HCT116 (cell line): Measurements from ENCODE around the gene CNTN2. TPM values are rescaled to one million over a fixed set of nuclear protein-coding genes. Genes with fewer than 3 reads are reported as not detected.

ENCODE experiments used
- ATAC-seq: fragments of 200-7000 bp; cut with Tn5 transposase; 2 replicates; pipeline ENCODE4 v1.9.1; 2020; ENCODE audit warnings: mild to moderate bottlenecking, moderate library complexity
- BruUV-seq: library from RNA; stranded (reverse); fragments of 400-500 nt; replicated peaks from 2 replicates; lab custom pipeline; 2021; lab: Mats Ljungman, UMichigan
- CTCF ChIA-PET: fragments of 300-600 bp; sonication (Branson Sonifier 250); formaldehyde crosslinking; loops from one replicate; lab custom pipeline; 2021; ENCODE audit warnings: antibody characterized with exemption; lab: Charles Lee
- POLR2A ChIA-PET: fragments of 300-600, 350-600 bp; sonication (Branson Sonifier 250); formaldehyde crosslinking; loops from one replicate; lab custom pipeline; 2021; ENCODE audit warnings: antibody characterized with exemption; lab: Charles Lee
- RAD21 ChIA-PET, 2 experiments: fragments of 300-600 bp; sonication (Branson Sonifier 250); formaldehyde crosslinking; loops; one replicate each; lab custom pipeline; 2023; ENCODE audit warnings: low total read pairs in 2 of 2; ENCODE audit not compliant: uncharacterized antibody in 2 of 2, unreplicated experiment in 2 of 2, low non-redundant PET in 1 of 2; lab: Charles Lee
- DNase-seq: peaks from one replicate; pipeline ENCODE4 v3.0.0-alpha.2; 2010; ENCODE audit warnings: low read depth, low spot score
- H2AFZ ChIP-seq: fragments of 200-600 bp; shearing (Covaris generic), sonication (generic); 2 replicates; pipeline ENCODE4 v1.6.1; 2017; ENCODE audit warnings: low read depth, mixed run types, mixed read lengths, antibody characterized with exemption, low read length; ENCODE audit not compliant: poor library complexity, severe bottlenecking
- H3K27ac ChIP-seq: 2 replicates; pipeline ENCODE4 v1.5.1; 2012; ENCODE audit warnings: low read depth, low read length
- H3K27me3 ChIP-seq: fragments of 200-600 bp; sonication (generic); 2 replicates; pipeline ENCODE4 v1.6.1; 2016; ENCODE audit warnings: mixed run types, low read length, mixed read lengths; ENCODE audit not compliant: insufficient read depth
- H3K36me3 ChIP-seq, 2 experiments: fragments of 200-500 bp in 1 of 2; fragments of 200-600 bp in 1 of 2; sonication (Bioruptor generic) in 1 of 2; sonication (generic) in 1 of 2; 2 replicates each; pipeline versions ENCODE4 v1.5.1 to v1.6.1; 2014 to 2016; ENCODE audit warnings: low read length in 2 of 2, inconsistent platforms in 1 of 2, mixed read lengths in 1 of 2, mixed run types in 1 of 2; ENCODE audit not compliant: insufficient read depth in 2 of 2, control insufficient read depth in 1 of 2
- H3K4me1 ChIP-seq, 2 experiments: fragments of 200-600 bp in 1 of 2; sonication (generic) in 1 of 2; 2 replicates each; pipeline versions ENCODE4 v1.5.1 to v1.6.1; 2012 to 2017; ENCODE audit warnings: low read length in 2 of 2, inconsistent platforms in 1 of 2, mild to moderate bottlenecking in 1 of 2, mixed read lengths in 1 of 2, mixed run types in 1 of 2, moderate library complexity in 1 of 2; ENCODE audit not compliant: insufficient read depth in 2 of 2, control insufficient read depth in 1 of 2
- H3K4me2 ChIP-seq: fragments of 200-600 bp; sonication (generic); 2 replicates; pipeline ENCODE4 v1.6.1; 2017; ENCODE audit warnings: mixed run types, low read length, mixed read lengths
- H3K4me3 ChIP-seq, 2 experiments: fragments of 200-600 bp in 1 of 2; sonication (generic) in 1 of 2; replicated peaks in 1 of 2; 2 replicates each; pipeline ENCODE4 v1.5.1; 2011 to 2016; ENCODE audit warnings: low read length in 2 of 2, control low read depth in 1 of 2, low read depth in 1 of 2, mild to moderate bottlenecking in 1 of 2, mixed read lengths in 1 of 2, mixed run types in 1 of 2
- H3K79me2 ChIP-seq: fragments of 200-600 bp; sonication (generic); 2 replicates; pipeline ENCODE4 v1.6.1; 2017; ENCODE audit warnings: mild to moderate bottlenecking, mixed run types, low read length, moderate library complexity, mixed read lengths; ENCODE audit not compliant: insufficient read depth
- H3K9ac ChIP-seq: fragments of 200-600 bp; sonication (generic); 2 replicates; pipeline ENCODE4 v1.6.1; 2016; ENCODE audit warnings: low read length, mixed read lengths
- H3K9me2 ChIP-seq: fragments of 200-600 bp; sonication (generic), shearing (Covaris generic); 2 replicates; pipeline ENCODE4 v1.6.1; 2017; ENCODE audit warnings: mixed run types, mild to moderate bottlenecking, moderate library complexity; ENCODE audit not compliant: insufficient read depth
- H3K9me3 ChIP-seq, 2 experiments: fragments of 200-500 bp in 1 of 2; fragments of 200-600 bp in 1 of 2; sonication (Bioruptor generic) in 1 of 2; sonication (generic) in 1 of 2; 2 replicates each; pipeline ENCODE4 v1.6.1; 2014 to 2017; ENCODE audit warnings: low read length in 2 of 2, mixed read lengths in 2 of 2, inconsistent platforms in 1 of 2, low read depth in 1 of 2, mild to moderate bottlenecking in 1 of 2, mixed run types in 1 of 2, moderate library complexity in 1 of 2; ENCODE audit not compliant: control insufficient read depth in 1 of 2, insufficient read depth in 1 of 2
- H4K20me1 ChIP-seq: fragments of 200-600 bp; sonication (generic), shearing (Covaris generic); 2 replicates; pipeline ENCODE4 v1.6.1; 2017; ENCODE audit warnings: mixed run types, mild to moderate bottlenecking, moderate library complexity; ENCODE audit not compliant: insufficient read depth
- CEBPB ChIP-seq: IDR thresholded peaks from 2 replicates; pipeline ENCODE4 v1.6.1; 2012; ENCODE audit warnings: low read depth
- ELF1 ChIP-seq: IDR thresholded peaks from 2 replicates; pipeline ENCODE4 v1.6.1; 2012; ENCODE audit warnings: low read depth, borderline replicate concordance
- EZH2 ChIP-seq: fragments of 200-600 bp; sonication (generic); IDR thresholded peaks from 2 replicates; pipeline ENCODE4 v1.6.1; 2017; ENCODE audit warnings: antibody characterized with exemption, mixed run types
- EZH2phosphoT487 ChIP-seq: fragments of 200-600 bp; IDR thresholded peaks from 2 replicates; pipeline ENCODE4 v1.6.1; 2018; ENCODE audit warnings: antibody characterized with exemption, borderline replicate concordance
- FOSL1 ChIP-seq: IDR thresholded peaks from 2 replicates; pipeline ENCODE4 v1.6.1; 2012; ENCODE audit warnings: low read depth
- JUND ChIP-seq: IDR thresholded peaks from 2 replicates; pipeline ENCODE4 v1.6.1; 2012
- POLR2A ChIP-seq: IDR thresholded peaks from 2 replicates; pipeline ENCODE4 v1.7.0; 2011; ENCODE audit warnings: borderline replicate concordance; ENCODE audit not compliant: insufficient read depth, insufficient read length; ENCODE audit errors: extremely low read depth
- POLR2AphosphoS5 ChIP-seq: IDR thresholded peaks from 2 replicates; pipeline ENCODE4 v1.6.1; 2011; ENCODE audit warnings: mild to moderate bottlenecking, low read depth, low read length, moderate library complexity
- RAD21 ChIP-seq: IDR thresholded peaks from 2 replicates; pipeline ENCODE4 v1.6.1; 2012; ENCODE audit warnings: low read depth, mild to moderate bottlenecking
- SIN3A ChIP-seq: IDR thresholded peaks from 2 replicates; pipeline ENCODE4 v1.6.1; 2012; ENCODE audit warnings: low read depth
- SP1 ChIP-seq: IDR thresholded peaks from 2 replicates; pipeline ENCODE4 v1.6.1; 2012; ENCODE audit warnings: low read depth
- SRF ChIP-seq: IDR thresholded peaks from 2 replicates; pipeline ENCODE4 v1.6.1; 2012; ENCODE audit warnings: low read depth
- TCF7L2 ChIP-seq: IDR thresholded peaks from 2 replicates; pipeline ENCODE4 v1.7.0; 2011; ENCODE audit warnings: borderline replicate concordance, inconsistent platforms; ENCODE audit not compliant: insufficient read depth, insufficient read length; ENCODE audit errors: extremely low read depth
- YY1 ChIP-seq: IDR thresholded peaks from 2 replicates; pipeline ENCODE4 v1.6.1; 2011; ENCODE audit warnings: low read length, low read depth, moderate library complexity, mild to moderate bottlenecking; ENCODE audit not compliant: insufficient replicate concordance; ENCODE audit errors: extremely low read depth
- ZFX ChIP-seq: fragments of 450-650 bp; IDR thresholded peaks from 2 replicates; pipeline ENCODE4 v1.6.1; 2017
- ZNF274 ChIP-seq: fragments of 200-500 bp; sonication (Bioruptor generic); IDR thresholded peaks from 2 replicates; pipeline ENCODE4 v1.6.1; 2014; ENCODE audit warnings: mild to moderate bottlenecking, low read depth, low read length, inconsistent platforms
- intact Hi-C: fragments of 100-400 bp; cut with micrococcal nuclease; formaldehyde crosslinking; loops from 2 replicates; pipeline ENCODE4 v1.10.0; 2022
- total RNA-seq: library from RNA; stranded (reverse); gene quantifications from one replicate; pipeline ENCODE4 v1.2.1, GENCODE V29; 2021; ENCODE audit not compliant: unreplicated experiment
- TF ChIP-seq, protein P1 (sequence below), 3 experiments: fragments of 200-600 bp in 1 of 3; sonication (generic) in 1 of 3; IDR thresholded peaks in 2 of 3; conservative IDR thresholded peaks in 1 of 3; 2 replicates each; pipeline ENCODE4 v1.5.1; 2012 to 2017; ENCODE audit warnings: low read depth in 2 of 3, low read length in 2 of 3, antibody characterized with exemption in 1 of 3, borderline replicate concordance in 1 of 3, control low read depth in 1 of 3, mild to moderate bottlenecking in 1 of 3, mixed read lengths in 1 of 3, mixed run types in 1 of 3, moderate library complexity in 1 of 3; ENCODE audit not compliant: insufficient read depth in 1 of 3
- TF ChIP-seq, protein P2 (sequence below): IDR thresholded peaks from 2 replicates; pipeline ENCODE4 v1.6.1; 2012; ENCODE audit warnings: low read depth
- TF ChIP-seq, protein P3 (sequence below): IDR thresholded peaks from 2 replicates; pipeline ENCODE4 v1.6.1; 2011; ENCODE audit warnings: mild to moderate bottlenecking, low read length, moderate library complexity; ENCODE audit not compliant: insufficient replicate concordance; ENCODE audit errors: extremely low read depth
- TF ChIP-seq, protein P4 (sequence below): IDR thresholded peaks from 2 replicates; pipeline ENCODE4 v1.6.1; 2012

The CNTN2 gene
- total RNA-seq, 1 experiment from 2014 or later = 0.15 TPM

DNA sequence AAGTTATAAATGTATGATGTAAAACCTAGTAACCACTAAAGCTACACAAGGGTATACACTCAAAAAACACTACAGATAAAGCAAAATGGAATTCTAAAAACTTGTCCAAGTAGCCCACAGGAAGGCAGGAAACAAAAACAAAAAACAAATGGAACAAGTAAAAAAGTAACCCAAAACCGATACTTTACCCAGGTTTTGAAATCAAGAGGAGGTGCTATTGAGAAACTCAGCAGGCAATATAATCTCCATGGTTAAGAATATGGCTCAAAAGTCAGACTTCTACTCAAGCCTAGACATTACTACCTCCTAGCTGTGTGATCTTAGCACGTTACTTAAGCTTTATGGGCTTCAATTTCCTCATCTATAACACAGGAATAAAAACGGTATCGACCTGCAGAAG lies 65.5 kb downstream of the CNTN2 start:
- H3K79me2 ChIP-seq = peaks cover 44% of the 10 kb centered on the region
- no TSS peak for BruUV-seq
- no peaks in the 10 kb centered on the region for H4K20me1 ChIP-seq
- intact Hi-C loops = no loop called here
- no peaks in the 10 kb centered on the region for H3K27me3 ChIP-seq
- peaks cover 20 to 31% of the 10 kb centered on the region in 2 experiments; a peak in 3 of 4 replicates for H3K36me3 ChIP-seq
- no peak overlapping the region for H3K27ac ChIP-seq
- ATAC-seq (no peak), DNase-seq (no peak)
- no peak overlapping the region for H3K4me3 ChIP-seq
- H3K9me2 ChIP-seq = no peaks in the 10 kb centered on the region
- POLR2A ChIA-PET = interaction anchor here (1.3 kb wide), 1 partner anchor 10 kb away, joined by 3 read pairs; no protein-coding TSS in a partner anchor
- H2AFZ ChIP-seq = no peak overlapping the region
- H3K9ac ChIP-seq = no peak overlapping the region
- CTCF ChIA-PET = no interaction called here
- RAD21 ChIA-PET = no interaction called here
- H3K4me1 ChIP-seq = no peaks in the 10 kb centered on the region
- H3K4me2 ChIP-seq = no peak overlapping the region
- H3K9me3 ChIP-seq = no peaks in the 10 kb centered on the region
- TF ChIP-seq EZH2 (no peak), JUND (no peak), ZFX (no peak), POLR2AphosphoS5 (no peak), SP1 (no peak), POLR2A (no peak), SRF (no peak), CEBPB (no peak), ZNF274 (no peak), ELF1 (no peak), YY1 (no peak), EZH2phosphoT487 (no peak), TCF7L2 (no peak), RAD21 (no peak), FOSL1 (no peak), SIN3A (no peak)
- TF ChIP-seq, protein P1, sequence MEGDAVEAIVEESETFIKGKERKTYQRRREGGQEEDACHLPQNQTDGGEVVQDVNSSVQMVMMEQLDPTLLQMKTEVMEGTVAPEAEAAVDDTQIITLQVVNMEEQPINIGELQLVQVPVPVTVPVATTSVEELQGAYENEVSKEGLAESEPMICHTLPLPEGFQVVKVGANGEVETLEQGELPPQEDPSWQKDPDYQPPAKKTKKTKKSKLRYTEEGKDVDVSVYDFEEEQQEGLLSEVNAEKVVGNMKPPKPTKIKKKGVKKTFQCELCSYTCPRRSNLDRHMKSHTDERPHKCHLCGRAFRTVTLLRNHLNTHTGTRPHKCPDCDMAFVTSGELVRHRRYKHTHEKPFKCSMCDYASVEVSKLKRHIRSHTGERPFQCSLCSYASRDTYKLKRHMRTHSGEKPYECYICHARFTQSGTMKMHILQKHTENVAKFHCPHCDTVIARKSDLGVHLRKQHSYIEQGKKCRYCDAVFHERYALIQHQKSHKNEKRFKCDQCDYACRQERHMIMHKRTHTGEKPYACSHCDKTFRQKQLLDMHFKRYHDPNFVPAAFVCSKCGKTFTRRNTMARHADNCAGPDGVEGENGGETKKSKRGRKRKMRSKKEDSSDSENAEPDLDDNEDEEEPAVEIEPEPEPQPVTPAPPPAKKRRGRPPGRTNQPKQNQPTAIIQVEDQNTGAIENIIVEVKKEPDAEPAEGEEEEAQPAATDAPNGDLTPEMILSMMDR (IDR thresholded peaks at IDR 0.05 in 2 of 3, conservative IDR thresholded peaks at IDR 0.05 in 1 of 3; ENCODE audit: borderline replicate concordance in 1 of 3, insufficient read depth in 1 of 3, low read depth in 2 of 3, low read length in 2 of 3) = no peak
- TF ChIP-seq, protein P2, sequence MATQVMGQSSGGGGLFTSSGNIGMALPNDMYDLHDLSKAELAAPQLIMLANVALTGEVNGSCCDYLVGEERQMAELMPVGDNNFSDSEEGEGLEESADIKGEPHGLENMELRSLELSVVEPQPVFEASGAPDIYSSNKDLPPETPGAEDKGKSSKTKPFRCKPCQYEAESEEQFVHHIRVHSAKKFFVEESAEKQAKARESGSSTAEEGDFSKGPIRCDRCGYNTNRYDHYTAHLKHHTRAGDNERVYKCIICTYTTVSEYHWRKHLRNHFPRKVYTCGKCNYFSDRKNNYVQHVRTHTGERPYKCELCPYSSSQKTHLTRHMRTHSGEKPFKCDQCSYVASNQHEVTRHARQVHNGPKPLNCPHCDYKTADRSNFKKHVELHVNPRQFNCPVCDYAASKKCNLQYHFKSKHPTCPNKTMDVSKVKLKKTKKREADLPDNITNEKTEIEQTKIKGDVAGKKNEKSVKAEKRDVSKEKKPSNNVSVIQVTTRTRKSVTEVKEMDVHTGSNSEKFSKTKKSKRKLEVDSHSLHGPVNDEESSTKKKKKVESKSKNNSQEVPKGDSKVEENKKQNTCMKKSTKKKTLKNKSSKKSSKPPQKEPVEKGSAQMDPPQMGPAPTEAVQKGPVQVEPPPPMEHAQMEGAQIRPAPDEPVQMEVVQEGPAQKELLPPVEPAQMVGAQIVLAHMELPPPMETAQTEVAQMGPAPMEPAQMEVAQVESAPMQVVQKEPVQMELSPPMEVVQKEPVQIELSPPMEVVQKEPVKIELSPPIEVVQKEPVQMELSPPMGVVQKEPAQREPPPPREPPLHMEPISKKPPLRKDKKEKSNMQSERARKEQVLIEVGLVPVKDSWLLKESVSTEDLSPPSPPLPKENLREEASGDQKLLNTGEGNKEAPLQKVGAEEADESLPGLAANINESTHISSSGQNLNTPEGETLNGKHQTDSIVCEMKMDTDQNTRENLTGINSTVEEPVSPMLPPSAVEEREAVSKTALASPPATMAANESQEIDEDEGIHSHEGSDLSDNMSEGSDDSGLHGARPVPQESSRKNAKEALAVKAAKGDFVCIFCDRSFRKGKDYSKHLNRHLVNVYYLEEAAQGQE = no peak
- TF ChIP-seq, protein P3, sequence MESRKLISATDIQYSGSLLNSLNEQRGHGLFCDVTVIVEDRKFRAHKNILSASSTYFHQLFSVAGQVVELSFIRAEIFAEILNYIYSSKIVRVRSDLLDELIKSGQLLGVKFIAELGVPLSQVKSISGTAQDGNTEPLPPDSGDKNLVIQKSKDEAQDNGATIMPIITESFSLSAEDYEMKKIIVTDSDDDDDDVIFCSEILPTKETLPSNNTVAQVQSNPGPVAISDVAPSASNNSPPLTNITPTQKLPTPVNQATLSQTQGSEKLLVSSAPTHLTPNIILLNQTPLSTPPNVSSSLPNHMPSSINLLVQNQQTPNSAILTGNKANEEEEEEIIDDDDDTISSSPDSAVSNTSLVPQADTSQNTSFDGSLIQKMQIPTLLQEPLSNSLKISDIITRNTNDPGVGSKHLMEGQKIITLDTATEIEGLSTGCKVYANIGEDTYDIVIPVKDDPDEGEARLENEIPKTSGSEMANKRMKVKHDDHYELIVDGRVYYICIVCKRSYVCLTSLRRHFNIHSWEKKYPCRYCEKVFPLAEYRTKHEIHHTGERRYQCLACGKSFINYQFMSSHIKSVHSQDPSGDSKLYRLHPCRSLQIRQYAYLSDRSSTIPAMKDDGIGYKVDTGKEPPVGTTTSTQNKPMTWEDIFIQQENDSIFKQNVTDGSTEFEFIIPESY = no peak
- TF ChIP-seq, protein P4, sequence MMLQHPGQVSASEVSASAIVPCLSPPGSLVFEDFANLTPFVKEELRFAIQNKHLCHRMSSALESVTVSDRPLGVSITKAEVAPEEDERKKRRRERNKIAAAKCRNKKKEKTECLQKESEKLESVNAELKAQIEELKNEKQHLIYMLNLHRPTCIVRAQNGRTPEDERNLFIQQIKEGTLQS = no peak
- TF ChIP-seq, all 23 proteins: peak for 0
